K562 treated with DMSO at 1 percent for 12 hours (cell line): ENCODE results near the gene CRYZ. TPM values are rescaled to one million over a fixed set of nuclear protein-coding genes. Genes with fewer than 3 reads are reported as not detected.

Source experiments
- total RNA-seq: library from RNA; unstranded; fragments of 300-600 nt; gene quantifications from 2 replicates; pipeline ENCODE4 v1.2.3, GENCODE V29; 2022; ENCODE audit not compliant: insufficient read depth

Gene CRYZ
- total RNA-seq: 37.4 and 70.8 TPM in 2 replicates

DNA sequence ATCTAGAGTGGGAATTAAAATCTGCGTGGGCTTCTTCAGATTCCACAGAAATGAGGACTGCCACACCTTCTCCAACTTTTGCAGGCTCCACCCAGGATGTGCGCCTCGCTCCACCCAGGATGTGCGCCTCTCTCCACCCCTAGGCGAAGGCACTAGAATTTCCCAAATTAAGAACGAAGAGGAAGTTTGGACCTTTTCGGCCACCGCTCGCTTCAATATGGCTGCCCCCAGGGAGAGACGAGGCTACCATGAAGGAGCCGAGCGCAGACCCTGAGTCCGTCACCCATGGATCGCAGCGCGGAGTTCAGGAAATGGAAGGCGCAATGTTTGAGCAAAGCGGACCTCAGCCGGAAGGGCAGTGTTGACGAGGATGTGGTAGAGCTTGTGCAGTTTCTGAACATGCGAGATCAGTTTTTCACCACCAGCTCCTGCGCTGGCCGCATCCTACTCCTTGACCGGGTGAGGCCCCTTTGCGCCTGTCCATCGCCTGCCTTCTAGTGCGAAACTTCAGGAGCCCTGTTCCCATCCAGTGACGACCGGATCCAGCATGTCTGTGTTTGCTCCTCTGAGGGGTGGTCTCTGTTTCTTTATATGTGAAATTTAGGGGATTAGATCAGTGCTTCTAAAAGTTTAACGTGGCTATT, at the start of gene CRYZ, which contains the start of gene TYW3:
Gene CRYZ (minus strand): TSS at position 91 of the 644 bp plus-strand sequence. CDS start 8,229 bp downstream, outside the sequence.
Gene TYW3 (plus strand): TSS at position 193 of the 644 bp plus-strand sequence. CDS start 93 bp downstream, at position 286.

GRCh38 chr1:74673351-74674111, 59.3 kb downstream of the CRYZ start, which contains the start of gene ERICH3:
TSS of gene ERICH3 (minus strand) at chr1:74673792. CDS start at chr1:74673519, 273 bp downstream.

Other genes starting within 250 kb of the CRYZ start
- not detected in 2 replicates for gene LRRC53, start 220.4 kb downstream of the CRYZ start, total RNA-seq
- not detected in 2 replicates for gene ERICH3, start 59.3 kb downstream of the CRYZ start, total RNA-seq
- gene TYW3, start 102 bp upstream of the CRYZ start, total RNA-seq: 6.9 and 15.1 TPM in 2 replicates